Glutamatergic neuron (in vitro differentiated cells): ENCODE data around the gene PCDH10. TPM values are rescaled to one million over a fixed set of nuclear protein-coding genes. Genes with fewer than 3 reads are reported as not detected.

Experiments used
- DNase-seq: peaks from one replicate; pipeline ENCODE4 v3.0.0; 2022
- H3K27ac Mint-ChIP-seq: one replicate; pipeline ENCODE4 v1.8.0; 2020; ENCODE audit warnings: mild to moderate bottlenecking, mixed read lengths, inconsistent platforms; ENCODE audit not compliant: unreplicated experiment
- H3K27me3 Mint-ChIP-seq: one replicate; pipeline ENCODE4 v1.8.0; 2020; ENCODE audit warnings: mild to moderate bottlenecking, moderate library complexity, mixed read lengths, inconsistent platforms; ENCODE audit not compliant: unreplicated experiment
- H3K36me3 Mint-ChIP-seq: one replicate; pipeline ENCODE4 v1.8.0; 2020; ENCODE audit warnings: mild to moderate bottlenecking, mixed read lengths, inconsistent platforms; ENCODE audit not compliant: unreplicated experiment
- H3K4me1 Mint-ChIP-seq: one replicate; pipeline ENCODE4 v1.8.0; 2020; ENCODE audit warnings: mild to moderate bottlenecking, low read depth, mixed read lengths, inconsistent platforms; ENCODE audit not compliant: unreplicated experiment
- H3K4me3 Mint-ChIP-seq: one replicate; pipeline ENCODE4 v1.8.0; 2020; ENCODE audit warnings: mild to moderate bottlenecking, mixed read lengths, inconsistent platforms; ENCODE audit not compliant: unreplicated experiment
- H3K9me3 Mint-ChIP-seq: one replicate; pipeline ENCODE4 v1.8.0; 2020; ENCODE audit warnings: mild to moderate bottlenecking, moderate library complexity, mixed read lengths, inconsistent platforms; ENCODE audit not compliant: unreplicated experiment
- CTCF ChIP-seq: fragments of 200-600 bp; sonication (generic); IDR thresholded peaks from one replicate; pipeline ENCODE4 v1.5.0; 2021; ENCODE audit not compliant: partially characterized antibody, unreplicated experiment
- total RNA-seq: library from RNA; stranded (reverse); fragmentation: NEBNext Ultra II Directional; extraction: Animal tissue kit (Norgen Biotek cat#: 25700); gene quantifications from one replicate; pipeline ENCODE4 v1.2.1, GENCODE V29; 2021; ENCODE audit not compliant: unreplicated experiment

Gene PCDH10
- total RNA-seq, 1 donor from 2014 or later, result 1.7 TPM

- H3K9me3 Mint-ChIP-seq, result no peaks in the 10 kb centered on the region
- H3K4me3 Mint-ChIP-seq, result no peak overlapping the region
Observed at GRCh38 chr4:133157460-133158160, 8.5 kb downstream of the PCDH10 start.

GRCh38 chr4:133160853-133161252 lies 11.8 kb downstream of the PCDH10 start:
- Mint-ChIP-seq H3K36me3 (no peaks in the 10 kb centered on the region), H3K4me3 (no peak overlapping the region), H3K9me3 (no peaks in the 10 kb centered on the region), H3K27me3 (no peaks in the 10 kb centered on the region), H3K4me1 (peaks cover 8% of the 10 kb centered on the region), H3K27ac (no peak overlapping the region)
- DNase-seq, result no peak
- no peak for TF ChIP-seq CTCF

More at GRCh38 chr4:133157460-133158160, 8.5 kb downstream of the PCDH10 start:
- H3K27ac Mint-ChIP-seq, result no peak overlapping the region
- H3K36me3 Mint-ChIP-seq, result no peaks in the 10 kb centered on the region
- DNase-seq, result no peak
- TF ChIP-seq CTCF, result no peak
- H3K27me3 Mint-ChIP-seq, result peaks cover 4% of the 10 kb centered on the region
- H3K4me1 Mint-ChIP-seq, result peaks cover 15% of the 10 kb centered on the region

- Mint-ChIP-seq H3K9me3 (no peaks in the 10 kb centered on the region), H3K27me3 (no peaks in the 10 kb centered on the region), H3K36me3 (no peaks in the 10 kb centered on the region), H3K27ac (no peak overlapping the region), H3K4me3 (no peak overlapping the region), H3K4me1 (peaks cover under 1% of the 10 kb centered on the region)
- no peak for TF ChIP-seq CTCF
- no peak for DNase-seq
Observed at GRCh38 chr4:133161570-133162295, 12.6 kb downstream of the PCDH10 start.

- H3K27me3 Mint-ChIP-seq, result no peaks in the 10 kb centered on the region
- DNase-seq, result no peak
- no peak overlapping the region for H3K27ac Mint-ChIP-seq
- no peak for TF ChIP-seq CTCF
- H3K4me3 Mint-ChIP-seq, result no peak overlapping the region
- H3K9me3 Mint-ChIP-seq, result no peaks in the 10 kb centered on the region
- no peaks in the 10 kb centered on the region for H3K4me1 Mint-ChIP-seq
- H3K36me3 Mint-ChIP-seq, result no peaks in the 10 kb centered on the region
Observed at GRCh38 chr4:133162941-133163340, 13.8 kb downstream of the PCDH10 start.

GRCh38 chr4:133178956-133179355 lies 29.9 kb downstream of the PCDH10 start:
- Mint-ChIP-seq H3K4me1 (peaks cover 2% of the 10 kb centered on the region), H3K27me3 (no peaks in the 10 kb centered on the region), H3K4me3 (no peak overlapping the region), H3K9me3 (peaks cover 3% of the 10 kb centered on the region), H3K36me3 (no peaks in the 10 kb centered on the region), H3K27ac (no peak overlapping the region)
- no peak for TF ChIP-seq CTCF
- DNase-seq, result no peak
